Hematopoietic multipotent progenitor cell treated with erythropoietin and hydrocortisone succinate and interleukin-3 and kit ligand, for 6 days (in vitro differentiated cells): ENCODE data around the gene KRTAP10-12.

Experiments used
- DNase-seq: peaks from one replicate; pipeline ENCODE4 v3.0.0-alpha.2; 2015

The KRTAP10-12 gene

GRCh38 chr21:44712203-44713028, 15.4 kb downstream of the KRTAP10-12 start:
- no peak for DNase-seq

GRCh38 chr21:44713130-44713529, 16.2 kb downstream of the KRTAP10-12 start:
- DNase-seq, result no peak

GRCh38 chr21:44713846-44714245, 16.9 kb downstream of the KRTAP10-12 start:
- DNase-seq, result no peak

DNA sequence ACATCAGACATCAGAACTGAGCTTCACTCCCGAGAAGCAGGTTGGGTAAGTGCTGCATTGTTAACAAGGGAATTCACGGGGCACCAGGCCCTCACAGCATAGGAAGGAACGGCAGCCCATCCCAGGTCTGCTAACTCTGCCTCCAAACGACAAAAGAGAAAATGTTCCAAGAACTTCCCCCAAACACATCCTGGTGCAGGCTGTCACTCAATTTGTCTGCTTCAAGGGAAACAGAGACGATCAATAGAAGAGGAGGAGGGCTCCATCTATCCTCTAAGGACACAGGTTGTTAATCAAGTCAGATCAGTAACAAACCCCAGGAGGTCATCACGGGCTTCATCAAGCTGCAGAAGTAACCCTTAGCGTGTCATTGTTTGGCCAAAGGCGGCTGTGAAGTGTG, 17.9 kb downstream of the KRTAP10-12 start:
- no peak for DNase-seq

DNA sequence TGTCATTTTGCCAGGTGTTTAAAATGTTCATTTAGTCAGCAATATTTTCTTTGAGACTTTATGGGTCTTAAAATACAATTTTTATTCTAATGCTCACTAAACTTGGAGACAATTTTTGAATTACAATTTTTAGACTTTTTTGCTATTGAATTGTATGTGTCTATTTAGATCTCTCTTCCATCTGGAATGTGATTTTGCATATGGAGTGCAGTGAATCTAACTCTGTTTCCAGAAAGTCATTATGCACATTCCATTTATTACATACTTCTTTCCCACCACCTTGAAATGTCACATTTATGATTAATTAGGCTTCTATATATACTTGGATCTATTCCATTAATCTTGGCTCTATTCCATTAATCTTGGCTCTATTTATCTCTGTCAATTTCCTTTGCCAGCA, 20.0 kb downstream of the KRTAP10-12 start:
- no peak for DNase-seq

DNA sequence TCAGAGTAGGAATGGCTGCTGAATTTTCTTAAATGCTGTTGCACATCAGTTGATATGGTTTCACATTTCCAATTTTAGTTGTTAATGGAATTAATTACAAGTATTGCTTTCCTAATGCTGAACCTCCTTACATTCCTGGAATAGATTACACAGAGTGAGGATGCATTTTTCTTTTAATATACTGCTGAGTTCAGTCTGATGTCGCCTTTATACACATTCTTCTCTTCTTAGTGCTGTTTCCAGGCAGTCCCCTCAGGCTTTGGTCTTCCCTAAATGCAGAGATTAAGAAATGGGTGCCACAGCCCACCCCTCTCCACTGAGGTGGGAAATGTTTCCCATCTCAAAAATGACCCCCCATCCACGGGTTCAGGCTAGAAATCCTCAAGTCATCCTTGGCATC, 21.1 kb downstream of the KRTAP10-12 start:
- DNase-seq, result no peak

DNA sequence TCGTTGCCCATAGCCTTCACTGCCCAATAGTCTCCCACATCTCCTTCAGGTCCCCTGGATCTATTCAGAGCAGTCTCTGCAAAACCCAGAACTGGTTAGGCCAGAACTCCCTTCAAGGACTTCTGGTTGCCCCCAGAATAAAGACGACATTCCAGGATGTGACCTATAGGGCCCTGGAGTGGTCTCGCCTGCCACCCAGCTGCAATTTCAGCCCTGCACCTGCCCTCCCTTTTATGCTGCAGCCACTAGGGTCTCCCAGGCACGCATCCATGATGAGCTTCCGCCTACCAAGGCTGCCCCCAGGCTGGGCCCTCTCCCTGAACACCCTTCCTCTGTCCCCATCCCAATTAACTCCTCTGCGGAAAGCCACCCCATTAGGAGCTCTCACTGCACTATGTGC, 21.6 kb downstream of the KRTAP10-12 start:
- no peak for DNase-seq

DNA sequence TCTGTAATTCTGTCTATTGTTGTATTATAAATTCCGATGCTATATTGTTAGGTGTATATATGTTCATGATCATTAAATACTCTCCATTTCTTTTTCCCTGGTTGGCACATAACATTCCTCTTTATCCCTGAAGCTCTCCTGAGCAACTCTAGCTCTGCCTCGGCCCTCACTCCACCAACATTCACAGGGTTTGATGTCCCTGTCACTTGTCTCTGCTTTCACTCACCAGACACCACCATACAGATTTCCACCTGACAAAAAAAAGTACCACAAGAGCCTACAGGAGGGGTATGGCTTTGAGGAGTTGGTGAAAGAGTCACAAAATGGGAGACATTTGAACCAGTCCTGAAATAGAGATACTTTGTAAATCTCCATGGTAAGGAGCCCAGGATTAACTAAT, 23.2 kb downstream of the KRTAP10-12 start:
- DNase-seq, result no peak

DNA sequence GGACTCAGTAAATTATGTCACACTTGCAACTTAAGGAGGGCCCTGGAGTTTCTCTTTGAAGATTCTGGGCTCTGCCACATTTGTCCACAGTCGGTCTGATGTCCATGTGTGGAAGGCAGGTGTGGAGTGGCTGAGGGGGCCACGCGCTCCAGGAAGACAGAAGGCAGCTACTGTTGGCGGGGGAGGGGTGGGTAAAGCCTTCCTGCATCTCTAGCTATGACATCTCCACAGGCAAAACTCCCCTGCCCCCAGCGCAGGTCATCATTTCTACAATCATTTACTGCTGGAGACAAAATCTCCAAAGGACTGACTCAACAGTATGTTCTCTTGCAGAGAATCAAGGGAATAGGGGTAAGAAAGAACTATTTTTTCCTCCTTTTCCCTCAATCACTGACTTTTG, 25.8 kb downstream of the KRTAP10-12 start:
- no peak for DNase-seq

DNA sequence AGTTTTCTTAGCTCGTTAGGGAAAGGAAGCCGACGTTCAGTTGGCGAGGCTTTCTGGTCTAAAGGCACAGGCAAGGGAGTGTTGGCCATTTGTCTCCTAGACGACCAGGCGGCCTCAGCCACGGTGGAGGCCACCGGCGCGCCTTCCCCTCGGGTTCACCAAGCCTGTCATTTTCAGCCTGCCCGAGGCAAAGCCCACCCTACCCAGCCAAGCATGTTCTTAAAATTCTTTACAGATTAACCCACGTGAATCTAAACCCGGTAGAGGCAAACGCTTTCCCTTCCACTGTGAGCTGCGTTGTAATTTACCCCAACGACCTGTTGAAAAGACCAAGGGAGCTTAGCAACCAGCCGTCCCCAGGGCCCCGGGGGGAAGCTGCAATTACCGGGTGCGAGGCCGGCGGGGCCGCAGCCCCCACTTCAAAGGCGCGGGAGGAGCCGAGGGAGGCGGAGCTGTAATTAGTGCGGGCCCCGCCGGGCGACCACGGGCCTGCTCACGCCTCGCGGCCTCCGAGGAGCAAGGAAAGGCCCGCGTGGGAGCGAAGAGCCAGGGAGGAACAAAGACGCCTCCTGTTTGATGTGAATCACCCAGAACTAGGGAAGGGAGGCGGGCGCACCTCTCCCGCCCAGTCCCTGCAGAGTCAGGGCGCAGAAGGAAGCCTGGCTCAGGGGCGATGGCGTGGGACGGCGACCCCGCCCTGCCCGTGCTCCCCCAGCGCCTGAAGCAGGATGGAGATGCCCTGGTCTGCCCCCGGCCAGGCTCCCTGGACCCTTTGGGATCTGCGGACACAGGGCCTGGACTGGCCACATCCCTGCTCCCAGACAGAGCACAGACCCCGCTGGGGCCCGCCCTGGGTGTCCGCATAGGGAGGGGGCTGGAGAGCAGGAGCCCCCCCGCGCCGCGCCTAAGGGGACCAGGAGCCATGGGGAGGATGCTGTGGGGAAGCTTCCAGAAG, 26.5 kb downstream of the KRTAP10-12 start:
- DNase-seq, result no peak

GRCh38 chr21:44724196-44724595, 27.2 kb downstream of the KRTAP10-12 start:
- DNase-seq, result no peak

GRCh38 chr21:44724926-44725325, 28.0 kb downstream of the KRTAP10-12 start:
- no peak for DNase-seq

DNA sequence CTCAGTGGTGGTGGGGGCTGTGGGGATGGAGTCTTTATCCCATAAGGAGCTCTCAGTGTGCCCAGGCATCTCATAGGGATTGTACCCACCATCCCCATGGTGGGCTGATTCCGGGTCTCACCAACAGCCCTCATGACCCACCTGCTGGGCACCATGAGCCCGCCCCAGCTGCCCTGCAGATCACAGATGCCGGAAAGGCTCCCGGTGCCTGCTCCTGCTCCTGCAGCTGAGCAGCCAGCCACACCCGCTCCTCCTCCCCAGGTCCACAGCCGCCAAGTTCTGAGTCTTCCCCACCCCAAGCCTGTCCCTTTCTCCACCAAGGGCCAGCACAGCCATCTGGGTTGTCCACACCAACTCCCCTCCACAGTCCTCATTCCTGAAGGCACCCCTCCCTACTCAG, 29.9 kb downstream of the KRTAP10-12 start:
- DNase-seq, result no peak

GRCh38 chr21:44727321-44727720, 30.3 kb downstream of the KRTAP10-12 start:
- DNase-seq, result no peak

- no peak for DNase-seq
Measured at GRCh38 chr21:44727757-44728156, 30.8 kb downstream of the KRTAP10-12 start.

GRCh38 chr21:44728716-44729115, 31.7 kb downstream of the KRTAP10-12 start:
- DNase-seq, result no peak

- DNase-seq, result no peak
Measured at GRCh38 chr21:44729336-44730027, 32.5 kb downstream of the KRTAP10-12 start.

DNA sequence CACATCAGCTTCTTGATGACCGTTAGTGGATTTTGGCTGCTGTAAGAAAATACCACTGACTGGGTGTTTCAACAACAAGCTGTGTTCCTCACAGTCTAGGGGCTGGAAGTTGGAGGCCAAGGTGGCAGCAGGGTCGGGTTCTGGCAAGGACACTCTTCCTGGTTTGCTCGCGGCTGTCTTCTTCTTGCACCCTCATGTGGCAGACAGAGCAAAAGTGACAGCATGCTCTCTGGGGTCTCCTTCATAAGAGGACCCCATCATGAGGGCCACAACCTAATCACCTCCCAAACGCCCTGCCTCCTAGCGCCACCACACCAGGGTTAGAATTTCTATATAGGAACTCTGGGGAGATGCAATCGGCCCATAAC, 33.0 kb downstream of the KRTAP10-12 start:
- no peak for DNase-seq

- DNase-seq, result no peak
Measured at GRCh38 chr21:44730951-44731579, 34.1 kb downstream of the KRTAP10-12 start.

- DNase-seq, result no peak
Measured at GRCh38 chr21:44732263-44732662, 35.3 kb downstream of the KRTAP10-12 start.

- DNase-seq, result no peak
Measured at GRCh38 chr21:44732956-44733355, 36.0 kb downstream of the KRTAP10-12 start.

- DNase-seq, result no peak
Measured at GRCh38 chr21:44734026-44734745, 37.2 kb downstream of the KRTAP10-12 start.
